HL-60 (cell line): Measurements from ENCODE around the gene YLPM1.

ENCODE experiments used
- DNase-seq, 2 experiments: peaks; one replicate each; pipeline ENCODE4 v3.0.0-alpha.2; 2010 to 2020; ENCODE audit warnings: low read depth in 1 of 2, low spot score in 1 of 2
- H3K27ac ChIP-seq: fragments of 250-450 bp; sonication (Bioruptor Pico); replicated peaks from 2 replicates; pipeline ENCODE4 v1.5.1; 2020; ENCODE audit warnings: mild to moderate bottlenecking, moderate library complexity
- H3K27me3 ChIP-seq: fragments of 250-450 bp; sonication (Bioruptor Pico); 2 replicates; pipeline ENCODE4 v1.5.1; 2021; ENCODE audit warnings: mild to moderate bottlenecking, moderate library complexity; ENCODE audit not compliant: insufficient read depth, poor library complexity, severe bottlenecking
- H3K4me3 ChIP-seq: replicated peaks from 2 replicates; pipeline ENCODE4 v1.5.1; 2011; ENCODE audit warnings: mild to moderate bottlenecking, control low read depth, low read length; ENCODE audit not compliant: insufficient read depth
- CTCF ChIP-seq: IDR thresholded peaks from one replicate; pipeline ENCODE4 v1.5.1; 2011; ENCODE audit warnings: low read length, control low read depth, inconsistent platforms; ENCODE audit not compliant: insufficient read depth
- GABPA ChIP-seq: IDR thresholded peaks from 2 replicates; pipeline ENCODE4 v1.6.1; 2012; ENCODE audit warnings: low read depth
- POLR2AphosphoS5 ChIP-seq: IDR thresholded peaks from 2 replicates; pipeline ENCODE4 v1.6.1; 2012; ENCODE audit warnings: low read depth
- REST ChIP-seq: IDR thresholded peaks from 2 replicates; pipeline ENCODE4 v1.6.1; 2012; ENCODE audit warnings: low read depth; ENCODE audit not compliant: insufficient replicate concordance
- SPI1 ChIP-seq: IDR thresholded peaks from 2 replicates; pipeline ENCODE4 v1.6.1; 2012; ENCODE audit warnings: low read depth, mild to moderate bottlenecking, borderline replicate concordance

YLPM1 gene

GRCh38 chr14:74737753-74738325, 25.3 kb upstream of the YLPM1 start:
- no peak overlapping the region for H3K27ac ChIP-seq
- H3K4me3 ChIP-seq: no peak overlapping the region
- H3K27me3 ChIP-seq: no peaks in the 10 kb centered on the region
- TF ChIP-seq SPI1 (no peak), GABPA (no peak), REST (no peak), POLR2AphosphoS5 (no peak), CTCF (no peak)
- no peak for DNase-seq

- no peak overlapping the region for H3K4me3 ChIP-seq
- no peak overlapping the region for H3K27ac ChIP-seq
- no peak for DNase-seq
- TF ChIP-seq POLR2AphosphoS5: no peak
- TF ChIP-seq SPI1: no peak
- TF ChIP-seq CTCF: no peak
- TF ChIP-seq REST: no peak
- TF ChIP-seq GABPA: no peak
- no peaks in the 10 kb centered on the region for H3K27me3 ChIP-seq
These were observed 23.7 kb upstream of the YLPM1 start for GRCh38 chr14:74739293-74740030.

- H3K27ac ChIP-seq: no peak overlapping the region
- no peaks in the 10 kb centered on the region for H3K27me3 ChIP-seq
- TF ChIP-seq SPI1 (no peak), GABPA (no peak), REST (no peak), POLR2AphosphoS5 (no peak), CTCF (no peak)
- H3K4me3 ChIP-seq: no peak overlapping the region
- no peak for DNase-seq
These were observed 15.9 kb upstream of the YLPM1 start for GRCh38 chr14:74747237-74747636.
